Measurements from ENCODE around the gene OCA2. TPM values are rescaled to one million over a fixed set of nuclear protein-coding genes. Genes with fewer than 3 reads are reported as not detected.
A peak's percentile ranks its signal among the peaks of the same experiment; 100 is the strongest.

The OCA2 gene
- total and polyA plus RNA-seq, 10 donors = 0.39 to 3.0 (median 1.0) TPM

GRCh38 chr15:28107904-28108275 is 8.8 kb upstream of the OCA2 start:
- Histone ChIP-seq H3K27me3 (replicated peaks in 1 of 7) (peaks cover 0 to 47% (median 17%) of the 10 kb centered on the region in 7 donors), H3K4me1 (peaks cover 5 to 22% (median 18%) of the 10 kb centered on the region in 6 donors), H3K36me3 (peaks cover 0 to 24% (median 19%) of the 10 kb centered on the region in 6 donors), H3K27ac (no peak overlapping the region), H3K9me3 (no peaks in the 10 kb centered on the region), H3K4me3 (peak overlapping the region in 6 of 8 donors; percentile 44 to 72 (median 52))
- TF ChIP-seq POLR2A (IDR thresholded peaks at IDR 0.05) (no peak), POLR2AphosphoS5 (IDR thresholded peaks at IDR 0.05) (no peak), CTCF (IDR thresholded peaks at IDR 0.05 in 8 of 11, conservative IDR thresholded peaks at IDR 0.05 in 3 of 11) (no peak)
- DNase-seq = no peak
- 15 to 37% (median 19%) methylated on average over 4 to 8 of the region's 8 CpGs for WGBS, 5 donors
- intact Hi-C loops (cut with DNase I; ENCODE audit: low total_unique reads) = no loop called here

- Histone ChIP-seq H3K4me3 (peak overlapping the region; percentile 23 to 72 (median 51)), H3K9me3 (peaks cover 0 to under 1% (median 0%) of the 10 kb centered on the region in 8 donors), H3K36me3 (peaks cover 0 to 18% (median 13%) of the 10 kb centered on the region in 6 donors), H3K27ac (peak overlapping the region in 3 of 8 donors; percentile 2 to 18 (median 16)), H3K4me1 (peaks cover 5 to 22% (median 18%) of the 10 kb centered on the region in 6 donors), H3K27me3 (replicated peaks in 1 of 7) (peaks cover 0 to 53% (median 19%) of the 10 kb centered on the region in 7 donors)
- TF ChIP-seq POLR2AphosphoS5 (IDR thresholded peaks at IDR 0.05) (peak in 1 of 3 donors; percentile 31), CTCF (IDR thresholded peaks at IDR 0.05 in 8 of 11, conservative IDR thresholded peaks at IDR 0.05 in 3 of 11) (no peak)
- intact Hi-C loops (cut with DNase I; ENCODE audit: low total_unique reads) = no loop called here
- peak; percentile 75 for DNase-seq
- 1 to 3% (median 2%) methylated on average over 39 to 63 of the region's 63 CpGs for WGBS, 5 donors
Measured at GRCh38 chr15:28107111-28107903, 8.2 kb upstream of the OCA2 start.

- peak; percentile 81 for DNase-seq
- Histone ChIP-seq H3K4me1 (peaks cover 5 to 22% (median 18%) of the 10 kb centered on the region in 6 donors), H3K36me3 (peaks cover 0 to 10% (median 5%) of the 10 kb centered on the region in 6 donors), H3K27me3 (replicated peaks in 1 of 7) (peaks cover 0 to 61% (median 21%) of the 10 kb centered on the region in 7 donors), H3K9me3 (peaks cover 0 to 6% (median 0%) of the 10 kb centered on the region in 8 donors), H3K4me3 (peak overlapping the region; percentile 23 to 72 (median 51)), H3K27ac (peak overlapping the region in 2 of 8 donors; percentile 2 to 18)
- intact Hi-C loops (cut with DNase I; ENCODE audit: low total_unique reads) = no loop called here
- TF ChIP-seq POLR2AphosphoS5 (IDR thresholded peaks at IDR 0.05) (no peak), POLR2A (IDR thresholded peaks at IDR 0.05) (no peak), CTCF (IDR thresholded peaks at IDR 0.05 in 8 of 11, conservative IDR thresholded peaks at IDR 0.05 in 3 of 11) (no peak)
- WGBS, 5 donors = 5 to 29% (median 8%) methylated on average over 10 to 81 of the region's 81 CpGs
Measured at GRCh38 chr15:28106294-28107110, 7.4 kb upstream of the OCA2 start.
